HFFc6 (cell line): ENCODE measurements around the gene OR13C9. TPM values are rescaled to one million over a fixed set of nuclear protein-coding genes. Genes with fewer than 3 reads are reported as not detected.

Experiments
- DNase-seq: peaks from one replicate; pipeline ENCODE4 v3.0.0-alpha.2; 2018
- H3K27ac Mint-ChIP-seq: 2 replicates; pipeline ENCODE4 v1.8.0; 2020; ENCODE audit warnings: mild to moderate bottlenecking, mixed read lengths
- H3K27me3 Mint-ChIP-seq: 2 replicates; pipeline ENCODE4 v1.8.0; 2021; ENCODE audit warnings: mild to moderate bottlenecking, moderate library complexity, mixed read lengths; ENCODE audit not compliant: insufficient read depth
- H3K36me3 Mint-ChIP-seq: 2 replicates; pipeline ENCODE4 v1.8.0; 2021; ENCODE audit warnings: low read depth, mixed read lengths
- H3K4me1 Mint-ChIP-seq: 2 replicates; pipeline ENCODE4 v1.8.0; 2020; ENCODE audit warnings: low read depth, mixed read lengths
- H3K4me3 Mint-ChIP-seq: 2 replicates; pipeline ENCODE4 v1.8.0; 2020; ENCODE audit warnings: mild to moderate bottlenecking, moderate library complexity, mixed read lengths
- H3K9me3 Mint-ChIP-seq: 2 replicates; pipeline ENCODE4 v1.8.0; 2020; ENCODE audit warnings: mild to moderate bottlenecking, mixed read lengths
- total RNA-seq, 6 experiments: library from RNA; stranded (reverse); fragmentation: NEBNext Ultra II Directional; extraction: Animal tissue kit (Norgen Biotek cat#: 25700); gene quantifications; 2 replicates in 1 of 6; 3 replicates in 5 of 6; pipeline ENCODE4 v1.2.3, GENCODE V29; 2021
- TF ChIP-seq, protein P1 (sequence below): fragments of 200-600 bp; sonication (generic); IDR thresholded peaks from 2 replicates; pipeline ENCODE4 v1.5.0; 2021; ENCODE audit warnings: antibody characterized with exemption, mild to moderate bottlenecking

Gene OR13C9
- total RNA-seq, 6 experiments from 2014 or later = not detected

DNA sequence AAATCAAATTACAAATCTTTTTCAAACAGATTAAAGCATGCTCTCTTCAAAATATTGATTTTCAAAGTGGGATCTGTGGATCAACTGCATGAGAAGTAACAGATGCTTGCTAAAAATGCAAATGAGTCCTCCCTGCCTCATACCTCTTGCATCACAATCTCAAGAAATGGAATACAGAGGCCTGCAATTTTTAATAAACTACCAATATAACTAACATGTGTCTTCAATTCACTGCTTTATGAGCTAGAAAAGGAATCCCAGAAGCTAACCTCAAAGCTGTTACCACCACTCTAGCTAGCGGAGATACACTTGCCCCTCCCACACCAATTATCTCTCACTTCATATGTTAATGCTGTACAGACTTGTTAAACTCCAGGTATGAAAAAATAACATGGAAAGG, 28.4 kb downstream of the OR13C9 start:
- Mint-ChIP-seq H3K36me3 (no peaks in the 10 kb centered on the region; the same call in 1 of the 2 replicates), H3K27ac (no peak overlapping the region), H3K27me3 (peaks cover 2% of the 10 kb centered on the region; the same call in 1 of the 2 replicates), H3K4me3 (no peak overlapping the region), H3K4me1 (no peaks in the 10 kb centered on the region), H3K9me3 (peaks cover 32% of the 10 kb centered on the region)
- no peak for DNase-seq
- TF ChIP-seq, protein P1, sequence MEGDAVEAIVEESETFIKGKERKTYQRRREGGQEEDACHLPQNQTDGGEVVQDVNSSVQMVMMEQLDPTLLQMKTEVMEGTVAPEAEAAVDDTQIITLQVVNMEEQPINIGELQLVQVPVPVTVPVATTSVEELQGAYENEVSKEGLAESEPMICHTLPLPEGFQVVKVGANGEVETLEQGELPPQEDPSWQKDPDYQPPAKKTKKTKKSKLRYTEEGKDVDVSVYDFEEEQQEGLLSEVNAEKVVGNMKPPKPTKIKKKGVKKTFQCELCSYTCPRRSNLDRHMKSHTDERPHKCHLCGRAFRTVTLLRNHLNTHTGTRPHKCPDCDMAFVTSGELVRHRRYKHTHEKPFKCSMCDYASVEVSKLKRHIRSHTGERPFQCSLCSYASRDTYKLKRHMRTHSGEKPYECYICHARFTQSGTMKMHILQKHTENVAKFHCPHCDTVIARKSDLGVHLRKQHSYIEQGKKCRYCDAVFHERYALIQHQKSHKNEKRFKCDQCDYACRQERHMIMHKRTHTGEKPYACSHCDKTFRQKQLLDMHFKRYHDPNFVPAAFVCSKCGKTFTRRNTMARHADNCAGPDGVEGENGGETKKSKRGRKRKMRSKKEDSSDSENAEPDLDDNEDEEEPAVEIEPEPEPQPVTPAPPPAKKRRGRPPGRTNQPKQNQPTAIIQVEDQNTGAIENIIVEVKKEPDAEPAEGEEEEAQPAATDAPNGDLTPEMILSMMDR = no peak

DNA sequence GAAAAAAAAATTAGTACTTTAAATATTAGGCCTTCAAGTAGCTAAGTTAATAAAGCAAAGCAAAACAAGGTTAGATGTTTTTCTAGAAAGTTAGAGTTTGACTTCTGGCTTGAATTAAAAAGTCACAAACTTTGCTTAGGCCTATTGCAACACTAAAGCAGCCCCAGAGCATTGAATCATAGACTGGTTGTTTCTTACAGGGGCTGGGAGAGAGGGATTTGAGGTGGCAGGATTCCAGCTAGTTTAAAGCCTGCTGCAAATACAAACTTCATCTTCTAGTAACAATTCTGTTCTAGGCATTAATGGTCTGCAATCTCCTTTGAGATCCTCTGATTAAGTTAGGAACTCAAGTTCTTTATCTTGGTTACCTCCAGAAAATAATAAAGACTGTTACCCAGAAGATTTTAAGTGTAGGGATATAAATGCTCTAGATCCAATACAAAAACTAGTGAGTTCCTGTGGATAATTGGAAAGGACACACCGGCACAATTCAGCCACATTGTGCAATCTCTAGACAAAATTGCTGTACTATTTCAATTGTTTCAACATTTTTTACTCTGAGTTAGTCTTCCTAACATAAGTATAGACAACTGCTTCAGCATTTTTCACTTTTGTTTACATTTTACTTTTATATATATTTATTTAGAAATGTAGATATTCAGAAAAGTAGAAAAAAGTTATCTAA, 31.4 kb downstream of the OR13C9 start:
- Mint-ChIP-seq H3K4me3 (no peak overlapping the region), H3K36me3 (no peaks in the 10 kb centered on the region), H3K9me3 (peaks cover 16% of the 10 kb centered on the region), H3K4me1 (no peaks in the 10 kb centered on the region), H3K27ac (no peak overlapping the region), H3K27me3 (peaks cover 2% of the 10 kb centered on the region; the same call in 1 of the 2 replicates)
- no peak for DNase-seq
- TF ChIP-seq, protein P1 = no peak

DNA sequence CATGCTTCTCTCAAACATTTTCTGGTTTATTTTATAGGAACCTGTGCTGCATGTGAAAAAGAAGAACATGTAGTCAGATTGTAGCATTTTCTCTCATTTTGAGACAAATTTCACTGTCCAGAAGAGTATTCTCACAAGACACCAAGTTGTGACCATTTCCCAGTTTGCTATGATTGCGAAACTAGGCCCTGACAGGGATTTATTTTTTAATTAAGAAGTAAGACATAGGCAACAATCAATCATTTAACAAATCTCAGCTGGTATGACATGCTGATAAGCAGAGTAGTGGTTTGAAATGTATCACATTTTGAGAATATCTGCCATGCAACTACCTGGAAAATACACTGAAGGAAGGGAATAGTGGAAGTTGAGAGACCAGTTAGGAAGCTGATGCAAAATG, 37.4 kb downstream of the OR13C9 start:
- TF ChIP-seq, protein P1 = no peak
- Mint-ChIP-seq H3K9me3 (peaks cover 4% of the 10 kb centered on the region; the same call in 1 of the 2 replicates), H3K36me3 (no peaks in the 10 kb centered on the region), H3K27ac (no peak overlapping the region), H3K27me3 (no peaks in the 10 kb centered on the region), H3K4me3 (no peak overlapping the region), H3K4me1 (no peaks in the 10 kb centered on the region)
- DNase-seq = no peak

DNA sequence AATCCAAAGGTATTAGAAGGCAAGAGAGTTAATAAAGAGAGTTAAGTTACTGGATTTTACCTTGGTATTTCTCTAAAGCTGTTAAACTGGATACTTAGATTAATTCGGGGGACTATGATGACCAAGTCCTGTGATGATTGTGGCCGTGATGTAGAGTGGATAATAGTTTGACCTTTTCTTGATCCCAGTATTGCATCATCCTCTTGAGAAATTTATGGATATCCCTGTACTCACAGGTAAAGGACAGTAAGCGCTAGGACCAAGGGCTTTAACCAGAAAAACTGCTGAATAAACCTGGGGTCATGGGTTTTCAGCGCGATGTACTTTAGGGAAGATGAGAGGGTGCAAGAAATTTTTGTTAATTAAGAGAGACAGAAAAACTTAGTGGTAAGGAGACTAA, 40.7 kb downstream of the OR13C9 start:
- H3K36me3 Mint-ChIP-seq = no peaks in the 10 kb centered on the region
- H3K27ac Mint-ChIP-seq = no peak overlapping the region
- TF ChIP-seq, protein P1 = no peak

DNA sequence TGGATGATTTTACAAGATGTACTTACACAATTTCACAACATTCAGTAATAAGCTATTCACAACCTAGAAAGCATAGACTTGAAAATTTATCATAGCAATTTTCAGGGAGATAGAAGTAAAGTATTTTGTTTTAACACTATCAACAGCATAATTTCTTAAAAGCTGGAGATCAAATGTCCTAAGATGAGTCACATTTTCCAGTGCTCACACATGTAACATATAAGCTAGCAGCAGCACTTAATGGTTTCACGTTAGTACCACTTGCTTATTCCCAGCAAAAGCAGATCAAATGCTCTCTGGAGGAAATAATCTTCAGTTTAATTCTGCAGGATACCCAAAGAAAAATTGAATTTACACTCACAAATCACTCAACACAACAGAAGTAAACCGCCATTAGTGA, 42.5 kb downstream of the OR13C9 start:
- Mint-ChIP-seq H3K4me3 (no peak overlapping the region), H3K36me3 (no peaks in the 10 kb centered on the region), H3K27ac (no peak overlapping the region), H3K4me1 (no peaks in the 10 kb centered on the region), H3K27me3 (no peaks in the 10 kb centered on the region), H3K9me3 (peaks cover 27% of the 10 kb centered on the region)
- DNase-seq = no peak
- TF ChIP-seq, protein P1 = no peak

More for the DNA sequence above, 40.7 kb downstream of the OR13C9 start:
- Mint-ChIP-seq H3K4me3 (no peak overlapping the region), H3K27me3 (no peaks in the 10 kb centered on the region), H3K9me3 (peaks cover 20% of the 10 kb centered on the region), H3K4me1 (no peaks in the 10 kb centered on the region)
- no peak for DNase-seq
